PC-9 (cell line): ENCODE results near the gene ST7. TPM values are rescaled to one million over a fixed set of nuclear protein-coding genes. Genes with fewer than 3 reads are reported as not detected.

Experiments used
- BruUV-seq: library from RNA; stranded (reverse); fragments of 400-500 nt; replicated peaks from 2 replicates; lab custom pipeline; 2021; lab: Mats Ljungman, UMichigan
- CTCF ChIA-PET: fragments of 300-600 bp; sonication (Branson Sonifier 250); formaldehyde crosslinking; loops from one replicate; lab custom pipeline; 2022; ENCODE audit warnings: antibody characterized with exemption; lab: Charles Lee
- POLR2A ChIA-PET: fragments of 300-600 bp; sonication (Branson Sonifier 250); formaldehyde crosslinking; loops from one replicate; lab custom pipeline; 2022; ENCODE audit warnings: antibody characterized with exemption; ENCODE audit not compliant: unreplicated experiment; lab: Charles Lee
- DNase-seq, 2 experiments: peaks; one replicate each; pipeline versions ENCODE4 v3.0.0 to v3.0.0-alpha.2; 2015 to 2022; ENCODE audit warnings: mixed read lengths in 1 of 2
- H2AFZ ChIP-seq: fragments of 200-600 bp; sonication (generic); 2 replicates; pipeline ENCODE4 v1.8.1; 2017; ENCODE audit warnings: antibody characterized with exemption
- H3F3A ChIP-seq: fragments of 200-600 bp; sonication (generic); 2 replicates; pipeline ENCODE4 v1.8.1; 2017; ENCODE audit warnings: antibody characterized with exemption, mild to moderate bottlenecking, low read depth; ENCODE audit not compliant: insufficient read depth
- H3K27ac ChIP-seq: fragments of 200-600 bp; sonication (generic); 2 replicates; pipeline ENCODE4 v1.6.1; 2016; ENCODE audit warnings: mixed run types
- H3K27me3 ChIP-seq: fragments of 200-600 bp; sonication (generic); 2 replicates; pipeline ENCODE4 v1.6.1; 2016; ENCODE audit warnings: low read depth, mixed run types; ENCODE audit not compliant: insufficient read depth
- H3K36me3 ChIP-seq: fragments of 200-600 bp; sonication (generic); 2 replicates; pipeline ENCODE4 v1.6.1; 2016; ENCODE audit warnings: low read depth, mixed run types
- H3K4me1 ChIP-seq: fragments of 200-600 bp; sonication (generic); replicated peaks from 2 replicates; pipeline ENCODE4 v1.6.1; 2016; ENCODE audit warnings: mixed run types; ENCODE audit not compliant: insufficient read depth
- H3K4me2 ChIP-seq: fragments of 200-600 bp; sonication (generic); 2 replicates; pipeline ENCODE4 v1.6.1; 2017; ENCODE audit warnings: mixed run types
- H3K4me3 ChIP-seq: fragments of 200-600 bp; sonication (generic); 2 replicates; pipeline ENCODE4 v1.6.1; 2016; ENCODE audit warnings: mixed run types
- H3K79me2 ChIP-seq: fragments of 200-600 bp; sonication (generic); 2 replicates; pipeline ENCODE4 v1.6.1; 2017; ENCODE audit warnings: low read depth, mixed run types
- H3K9me2 ChIP-seq: fragments of 200-600 bp; sonication (generic); 2 replicates; pipeline ENCODE4 v1.8.1; 2017; ENCODE audit warnings: mild to moderate bottlenecking; ENCODE audit not compliant: insufficient read depth
- H3K9me3 ChIP-seq: fragments of 200-600 bp; sonication (generic); 2 replicates; pipeline ENCODE4 v1.8.1; 2016; ENCODE audit warnings: low read depth; ENCODE audit not compliant: insufficient read depth
- H4K20me1 ChIP-seq: fragments of 200-600 bp; sonication (generic); 2 replicates; pipeline ENCODE4 v1.8.1; 2017; ENCODE audit not compliant: insufficient read depth
- EZH2 ChIP-seq: fragments of 200-600 bp; sonication (generic); IDR thresholded peaks from 2 replicates; pipeline ENCODE4 v1.8.0; 2017; ENCODE audit warnings: antibody characterized with exemption, low read depth
- intact Hi-C: fragments of 100-400 bp; cut with micrococcal nuclease; formaldehyde crosslinking; loops from one replicate; pipeline ENCODE4 v1.10.0; 2022; ENCODE audit not compliant: unreplicated experiment
- total RNA-seq: library from RNA; stranded (reverse); gene quantifications from 2 replicates; pipeline ENCODE4 v1.2.3, GENCODE V29; 2021
- TF ChIP-seq, protein P1 (sequence below): fragments of 200-600 bp; sonication (generic); conservative IDR thresholded peaks from 2 replicates; pipeline ENCODE4 v1.6.1; 2017; ENCODE audit warnings: mixed run types, antibody characterized with exemption, mild to moderate bottlenecking, moderate library complexity

ST7 gene
- total RNA-seq, 1 experiment from 2014 or later, result 25.8 TPM

DNA sequence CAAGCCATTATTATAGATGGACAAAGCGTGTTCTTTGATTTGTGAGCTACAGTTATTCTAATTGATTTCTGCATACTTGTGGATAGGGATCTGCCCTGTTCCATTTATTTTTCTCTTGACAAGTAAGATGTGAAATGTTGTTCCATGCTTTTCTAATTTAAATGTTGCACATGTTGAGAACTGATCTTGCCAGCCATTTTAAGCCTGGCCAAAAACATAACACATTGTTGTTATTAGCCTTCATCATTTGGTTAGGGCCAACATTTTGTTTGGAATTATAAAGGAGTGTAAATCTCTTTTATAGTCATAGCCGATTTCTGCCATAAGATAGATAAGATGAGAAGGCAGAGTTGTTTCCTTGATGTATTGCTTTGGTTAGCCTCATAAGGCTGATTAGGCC, 252.6 kb downstream of the ST7 start:
- CTCF ChIA-PET, result no interaction called here
- no peak for DNase-seq

DNA sequence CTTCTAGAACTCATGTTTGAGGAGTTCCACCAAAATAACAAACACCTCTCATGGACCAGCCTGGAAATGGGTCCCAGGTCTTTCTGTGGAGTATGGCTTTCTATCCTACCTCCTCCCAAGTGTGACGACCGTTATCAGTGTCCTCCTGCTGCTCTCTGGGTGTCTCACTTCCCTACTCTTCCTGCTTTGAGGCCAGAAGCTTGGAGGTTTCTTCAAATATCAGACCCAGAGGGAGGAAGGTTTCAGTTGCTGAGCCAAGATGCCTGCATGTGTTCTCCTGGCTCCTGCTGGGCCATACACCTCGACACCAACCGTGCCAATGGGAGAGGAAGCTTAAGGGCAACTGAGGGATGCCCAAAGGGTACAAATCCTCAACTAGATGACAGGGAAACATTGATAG, 255.0 kb downstream of the ST7 start:
- no peak overlapping the region for H3K4me2 ChIP-seq
- H4K20me1 ChIP-seq, result no peaks in the 10 kb centered on the region
- TF ChIP-seq, protein P1, sequence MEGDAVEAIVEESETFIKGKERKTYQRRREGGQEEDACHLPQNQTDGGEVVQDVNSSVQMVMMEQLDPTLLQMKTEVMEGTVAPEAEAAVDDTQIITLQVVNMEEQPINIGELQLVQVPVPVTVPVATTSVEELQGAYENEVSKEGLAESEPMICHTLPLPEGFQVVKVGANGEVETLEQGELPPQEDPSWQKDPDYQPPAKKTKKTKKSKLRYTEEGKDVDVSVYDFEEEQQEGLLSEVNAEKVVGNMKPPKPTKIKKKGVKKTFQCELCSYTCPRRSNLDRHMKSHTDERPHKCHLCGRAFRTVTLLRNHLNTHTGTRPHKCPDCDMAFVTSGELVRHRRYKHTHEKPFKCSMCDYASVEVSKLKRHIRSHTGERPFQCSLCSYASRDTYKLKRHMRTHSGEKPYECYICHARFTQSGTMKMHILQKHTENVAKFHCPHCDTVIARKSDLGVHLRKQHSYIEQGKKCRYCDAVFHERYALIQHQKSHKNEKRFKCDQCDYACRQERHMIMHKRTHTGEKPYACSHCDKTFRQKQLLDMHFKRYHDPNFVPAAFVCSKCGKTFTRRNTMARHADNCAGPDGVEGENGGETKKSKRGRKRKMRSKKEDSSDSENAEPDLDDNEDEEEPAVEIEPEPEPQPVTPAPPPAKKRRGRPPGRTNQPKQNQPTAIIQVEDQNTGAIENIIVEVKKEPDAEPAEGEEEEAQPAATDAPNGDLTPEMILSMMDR, result no peak
- TF ChIP-seq EZH2, result no peak
- POLR2A ChIA-PET, result interaction anchor here (0.5 kb wide), 1 partner anchor 548 kb away, joined by 5 read pairs; no protein-coding TSS in a partner anchor
- intact Hi-C loops, result no loop called here
- H3K9me3 ChIP-seq, result no peaks in the 10 kb centered on the region
- no peak overlapping the region for H2AFZ ChIP-seq
- no peaks in the 10 kb centered on the region for H3F3A ChIP-seq
- no peak overlapping the region for H3K4me3 ChIP-seq
- no peak for DNase-seq
- no peaks in the 10 kb centered on the region for H3K36me3 ChIP-seq
- no peak overlapping the region for H3K27ac ChIP-seq
- no peaks in the 10 kb centered on the region for H3K79me2 ChIP-seq
- H3K27me3 ChIP-seq, result no peaks in the 10 kb centered on the region
- H3K9me2 ChIP-seq, result no peaks in the 10 kb centered on the region
- no peaks in the 10 kb centered on the region for H3K4me1 ChIP-seq
- CTCF ChIA-PET, result no interaction called here
- no TSS peak for BruUV-seq

More for the DNA sequence above, 252.6 kb downstream of the ST7 start:
- H2AFZ ChIP-seq, result no peak overlapping the region
- H3F3A ChIP-seq, result no peaks in the 10 kb centered on the region
- H3K9me3 ChIP-seq, result no peaks in the 10 kb centered on the region
- H3K79me2 ChIP-seq, result no peaks in the 10 kb centered on the region
- no peak for TF ChIP-seq EZH2
- TF ChIP-seq, protein P1, result no peak
- H4K20me1 ChIP-seq, result no peaks in the 10 kb centered on the region
- no peak overlapping the region for H3K27ac ChIP-seq
- intact Hi-C loops, result no loop called here
- no peak overlapping the region for H3K4me2 ChIP-seq
- no peaks in the 10 kb centered on the region for H3K27me3 ChIP-seq
- H3K9me2 ChIP-seq, result no peaks in the 10 kb centered on the region
- H3K4me1 ChIP-seq, result no peaks in the 10 kb centered on the region
- no peaks in the 10 kb centered on the region for H3K36me3 ChIP-seq
- no peak overlapping the region for H3K4me3 ChIP-seq
- POLR2A ChIA-PET, result no interaction called here
- no TSS peak for BruUV-seq

DNA sequence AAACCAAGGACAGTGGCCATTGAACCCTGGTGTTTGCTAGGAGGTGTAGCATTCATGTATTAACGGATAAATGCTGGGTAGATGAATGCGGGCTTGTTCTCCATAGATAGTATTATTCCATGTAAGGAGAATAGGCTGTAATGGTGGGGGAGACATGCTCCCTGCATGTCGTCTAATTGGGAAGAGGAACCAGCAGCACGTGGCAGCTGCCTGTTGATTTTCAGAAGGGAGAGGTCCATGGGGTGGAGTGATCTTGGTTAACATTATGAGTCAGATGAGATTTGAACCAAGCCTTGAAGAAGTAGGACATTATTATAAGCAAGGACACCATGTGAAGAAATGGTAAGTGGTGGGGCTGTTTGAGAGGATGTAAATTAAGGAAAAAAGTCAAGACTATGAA, 257.1 kb downstream of the ST7 start:
- Histone ChIP-seq H3K79me2 (no peaks in the 10 kb centered on the region), H3K4me2 (no peak overlapping the region), H3F3A (no peaks in the 10 kb centered on the region), H3K9me3 (no peaks in the 10 kb centered on the region), H3K36me3 (no peaks in the 10 kb centered on the region), H3K27me3 (no peaks in the 10 kb centered on the region), H3K9me2 (no peaks in the 10 kb centered on the region), H3K27ac (no peak overlapping the region), H4K20me1 (no peaks in the 10 kb centered on the region), H2AFZ (no peak overlapping the region), H3K4me3 (no peak overlapping the region), H3K4me1 (no peaks in the 10 kb centered on the region)
- intact Hi-C loops, result loop anchor here (5.0 kb wide), 2 partner anchors 278 to 507 kb away; no protein-coding TSS in a partner anchor
- no peak for DNase-seq
- POLR2A ChIA-PET, result no interaction called here
- TF ChIP-seq, protein P1, result no peak
- TF ChIP-seq EZH2, result no peak
- BruUV-seq, result no TSS peak
- CTCF ChIA-PET, result no interaction called here
